ENCODE measurements around the gene UBR4. TPM values are rescaled to one million over a fixed set of nuclear protein-coding genes. Genes with fewer than 3 reads are reported as not detected.

Gene UBR4
- total RNA-seq, 6 experiments from 2014 or later = 73.0 to 132 (median 90.1) TPM

GRCh38 chr1:19036041-19036812 lies 173.8 kb downstream of the UBR4 start:
- peak; percentile 77 to 90 (median 77) for DNase-seq
- intact Hi-C loops (cut with DNase I) = no loop called here

GRCh38 chr1:19035377-19036040 lies 174.6 kb downstream of the UBR4 start:
- H3K9me3 ChIP-seq = no peaks in the 10 kb centered on the region
- intact Hi-C loops (cut with DNase I) = no loop called here
- DNase-seq (no peak), ATAC-seq (peak in 3 of 4 donors; percentile 2 to 29 (median 28))
- no peaks in the 10 kb centered on the region for H3K27me3 ChIP-seq
- 75% methylated on average over 3 of the region's 7 CpGs for WGBS (ENCODE audit: insufficient coverage, low coverage, low lambda C conversion rate, missing lambda C conversion rate)
- H3K4me1 ChIP-seq = peaks cover 0 to 20% (median 4%) of the 10 kb centered on the region in 4 donors
- peak overlapping the region in 1 of 3 donors; percentile 48 for H3K27ac ChIP-seq
- H3K36me3 ChIP-seq = no peaks in the 10 kb centered on the region
- H3K4me3 ChIP-seq = no peak overlapping the region
- TF ChIP-seq CTCF (IDR thresholded peaks at IDR 0.05) (no peak), POLR2A (IDR thresholded peaks at IDR 0.05) (no peak)

More at GRCh38 chr1:19036041-19036812, 173.8 kb downstream of the UBR4 start:
- Histone ChIP-seq H3K9me3 (no peaks in the 10 kb centered on the region), H3K27me3 (no peaks in the 10 kb centered on the region), H3K4me1 (peaks cover 0 to 20% (median 4%) of the 10 kb centered on the region in 4 donors), H3K27ac (peak overlapping the region in 2 of 3 donors; percentile 11 to 48), H3K36me3 (no peaks in the 10 kb centered on the region), H3K4me3 (no peak overlapping the region)
- no peak for TF ChIP-seq CTCF (IDR thresholded peaks at IDR 0.05)
- peak; percentile 8 for TF ChIP-seq POLR2A (IDR thresholded peaks at IDR 0.05)
- 34% methylated on average over 16 of the region's 17 CpGs for WGBS (ENCODE audit: insufficient coverage, low coverage, low lambda C conversion rate, missing lambda C conversion rate)
- peak; percentile 85 to 93 (median 88) for ATAC-seq

GRCh38 chr1:19034721-19035120 lies 175.3 kb downstream of the UBR4 start:
- no peak for DNase-seq

More at GRCh38 chr1:19034721-19035120, 175.3 kb downstream of the UBR4 start:
- no peaks in the 10 kb centered on the region for H3K36me3 ChIP-seq
- no peaks in the 10 kb centered on the region for H3K9me3 ChIP-seq
- ATAC-seq = no peak
- TF ChIP-seq POLR2A (IDR thresholded peaks at IDR 0.05) (no peak), CTCF (IDR thresholded peaks at IDR 0.05) (no peak)
- peaks cover 0 to 21% (median 4%) of the 10 kb centered on the region in 4 donors for H3K4me1 ChIP-seq
- intact Hi-C loops (cut with DNase I) = no loop called here
- H3K4me3 ChIP-seq = no peak overlapping the region
- no peak overlapping the region for H3K27ac ChIP-seq
- 80% methylated on average over 2 of the region's 10 CpGs for WGBS (ENCODE audit: insufficient coverage, low coverage, low lambda C conversion rate, missing lambda C conversion rate)
- H3K27me3 ChIP-seq = no peaks in the 10 kb centered on the region
